ENCODE results near the gene PDLIM3.

GRCh38 chr4:185463541-185463940, 71.8 kb downstream of the PDLIM3 start:
- TF ChIP-seq CTCF (IDR thresholded peaks at IDR 0.05; ENCODE audit: poor library complexity) (no peak), EZH2phosphoT487 (IDR thresholded peaks at IDR 0.05; ENCODE audit: low read depth, severe bottlenecking, unreplicated experiment) (no peak), EZH2 (IDR thresholded peaks at IDR 0.05; ENCODE audit: borderline replicate concordance) (no peak)

Measured in hepatocyte (in vitro differentiated cells).